Uterus (tissue), 2 donors: Measurements from ENCODE around the gene FCN1.

Experiments
- CTCF ChIP-seq, 4 experiments: fragments of 200-600 bp in 2 of 4; fragments of 450-650 bp in 2 of 4; sonication (generic) in 2 of 4; IDR thresholded peaks; one replicate each; pipeline ENCODE4 v1.5.1; 2016 to 2019; ENCODE audit warnings: antibody characterized with exemption in 4 of 4, mild to moderate bottlenecking in 2 of 4, moderate library complexity in 1 of 4
- POLR2A ChIP-seq, 2 donors: fragments of 450-650 bp; IDR thresholded peaks; one replicate each; pipeline ENCODE4 v1.6.1; 2016; ENCODE audit warnings: antibody characterized with exemption in 2 of 2, mild to moderate bottlenecking in 1 of 2, moderate library complexity in 1 of 2

- no peak for TF ChIP-seq CTCF (IDR thresholded peaks at IDR 0.05)
- TF ChIP-seq POLR2A (IDR thresholded peaks at IDR 0.05): no peak
These were observed 25.5 kb downstream of the FCN1 start for GRCh38 chr9:134892221-134892620.
